Hepatic stellate cell (primary cell): ENCODE results near the gene TMEM235.

Experiments used
- DNase-seq: peaks from one replicate; pipeline ENCODE4 v3.0.0; 2011; ENCODE audit warnings: low spot score

TMEM235 gene

GRCh38 chr17:78255029-78255656 is 23.7 kb downstream of the TMEM235 start:
- DNase-seq = no peak

- DNase-seq = no peak
Measured at GRCh38 chr17:78255953-78256706, 24.7 kb downstream of the TMEM235 start.

GRCh38 chr17:78256707-78257591 is 25.5 kb downstream of the TMEM235 start:
- no peak for DNase-seq

GRCh38 chr17:78257810-78258322 is 26.4 kb downstream of the TMEM235 start:
- no peak for DNase-seq

GRCh38 chr17:78258323-78259191 is 27.1 kb downstream of the TMEM235 start:
- DNase-seq = no peak

GRCh38 chr17:78259192-78259554 is 27.7 kb downstream of the TMEM235 start:
- no peak for DNase-seq

GRCh38 chr17:78263063-78263735 is 31.8 kb downstream of the TMEM235 start:
- DNase-seq = no peak

GRCh38 chr17:78263736-78264340 is 32.4 kb downstream of the TMEM235 start:
- DNase-seq = no peak

- DNase-seq = no peak
Measured at GRCh38 chr17:78264590-78264989, 33.2 kb downstream of the TMEM235 start.

- no peak for DNase-seq
Measured at GRCh38 chr17:78265121-78265520, 33.7 kb downstream of the TMEM235 start.

- DNase-seq = no peak
Measured at GRCh38 chr17:78266231-78266631, 34.8 kb downstream of the TMEM235 start.

GRCh38 chr17:78266771-78267170 is 35.3 kb downstream of the TMEM235 start:
- DNase-seq = no peak

GRCh38 chr17:78267253-78268073 is 36.0 kb downstream of the TMEM235 start:
- no peak for DNase-seq

GRCh38 chr17:78268191-78268874 is 36.9 kb downstream of the TMEM235 start:
- DNase-seq = no peak

GRCh38 chr17:78268951-78269905 is 37.8 kb downstream of the TMEM235 start:
- no peak for DNase-seq

- DNase-seq = no peak
Measured at GRCh38 chr17:78269955-78270381, 38.5 kb downstream of the TMEM235 start.

GRCh38 chr17:78271419-78272170 is 40.2 kb downstream of the TMEM235 start:
- no peak for DNase-seq
